Epithelial cell of prostate (primary cell): ENCODE measurements around the gene GUCD1.

Source experiments
- DNase-seq: peaks from one replicate; pipeline ENCODE4 v3.0.0-alpha.2; 2011; ENCODE audit warnings: low read depth, low spot score
- H3K27ac ChIP-seq: fragments of 450-650 bp; 2 replicates; pipeline ENCODE4 v1.5.1; 2017; ENCODE audit warnings: mild to moderate bottlenecking

GUCD1 gene

DNA sequence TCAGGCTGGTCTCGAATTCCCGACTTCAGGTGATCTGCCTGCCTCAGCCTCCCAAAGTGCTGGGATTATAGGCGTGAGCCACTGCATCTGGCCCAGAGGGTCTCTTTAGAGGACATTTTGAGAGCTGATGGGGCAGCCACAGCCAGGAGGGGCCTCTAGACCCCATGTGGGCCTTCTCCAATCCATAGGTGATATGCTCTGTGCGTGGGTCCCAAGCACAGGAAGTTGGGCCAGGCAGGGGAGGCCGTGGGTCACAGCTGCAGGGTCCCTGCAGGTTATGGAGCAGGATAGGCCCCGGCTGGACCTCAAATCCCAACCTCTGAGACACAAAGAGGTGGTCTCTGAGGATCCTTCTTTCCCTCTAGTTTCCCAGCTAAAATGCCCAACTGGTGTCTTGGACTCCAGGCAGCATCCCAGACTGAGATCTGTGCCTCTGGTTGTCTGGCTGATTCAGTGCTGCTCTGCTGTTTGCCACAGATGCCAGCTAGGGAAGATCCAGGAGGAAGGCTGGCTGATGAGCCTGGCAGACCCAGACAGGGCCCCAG is 36.4 kb upstream of the GUCD1 start:
- H3K27ac ChIP-seq = no peak overlapping the region
- no peak for DNase-seq

DNA sequence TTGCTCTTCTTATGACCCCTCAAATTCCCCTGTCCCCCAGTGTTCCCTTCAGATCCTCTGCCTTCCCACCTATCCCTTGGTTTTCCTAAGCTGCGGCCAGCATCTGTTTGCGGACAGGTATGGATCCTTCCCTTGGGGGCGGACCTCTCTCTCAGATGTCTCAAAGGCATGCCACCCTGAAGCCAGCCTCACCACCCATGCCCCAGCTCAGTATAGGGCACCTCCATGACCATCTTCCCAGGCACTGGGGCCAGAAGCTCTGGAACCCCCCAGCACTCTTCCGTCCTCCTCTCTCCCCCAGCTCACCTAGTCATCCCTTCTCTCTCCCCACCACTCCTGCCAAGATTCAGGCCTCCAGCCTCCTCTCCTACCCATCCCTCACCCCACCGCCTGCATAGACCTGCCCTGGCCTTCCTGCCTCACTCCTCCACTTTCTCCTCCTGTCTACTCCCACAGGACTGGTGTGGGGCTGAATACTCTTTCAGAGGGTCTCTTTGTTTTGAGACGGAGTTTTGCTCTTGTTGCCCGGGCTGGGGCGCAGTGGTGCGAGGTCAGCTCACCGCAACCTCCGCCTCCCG is 35.7 kb upstream of the GUCD1 start:
- no peak overlapping the region for H3K27ac ChIP-seq
- DNase-seq = no peak

DNA sequence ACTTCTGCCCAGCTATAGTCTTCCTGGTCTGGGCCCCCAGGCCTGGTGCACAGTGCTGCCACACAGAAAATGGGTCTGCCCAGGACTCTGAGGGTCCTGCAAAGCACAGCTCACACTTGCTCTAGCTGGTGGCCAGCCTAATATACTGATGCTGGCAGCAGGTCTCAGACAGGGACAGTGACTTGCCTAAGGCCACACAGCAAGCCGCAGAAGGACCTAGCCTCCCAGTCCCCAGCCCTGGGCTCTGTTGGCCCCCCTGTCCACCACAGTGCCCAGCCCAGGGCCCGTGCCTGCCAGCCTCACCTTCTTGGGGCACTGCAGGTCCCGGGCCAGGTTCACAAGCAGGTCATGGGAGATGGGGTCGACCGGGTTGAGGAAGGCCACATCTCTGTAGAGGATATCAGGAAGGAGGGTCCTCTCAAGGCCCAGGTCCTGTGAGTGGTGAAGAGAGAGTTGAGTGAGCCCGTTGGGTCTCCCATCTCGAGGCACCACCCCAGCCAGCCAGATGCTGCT is 34.6 kb upstream of the GUCD1 start:
- DNase-seq = no peak
- no peak overlapping the region for H3K27ac ChIP-seq

DNA sequence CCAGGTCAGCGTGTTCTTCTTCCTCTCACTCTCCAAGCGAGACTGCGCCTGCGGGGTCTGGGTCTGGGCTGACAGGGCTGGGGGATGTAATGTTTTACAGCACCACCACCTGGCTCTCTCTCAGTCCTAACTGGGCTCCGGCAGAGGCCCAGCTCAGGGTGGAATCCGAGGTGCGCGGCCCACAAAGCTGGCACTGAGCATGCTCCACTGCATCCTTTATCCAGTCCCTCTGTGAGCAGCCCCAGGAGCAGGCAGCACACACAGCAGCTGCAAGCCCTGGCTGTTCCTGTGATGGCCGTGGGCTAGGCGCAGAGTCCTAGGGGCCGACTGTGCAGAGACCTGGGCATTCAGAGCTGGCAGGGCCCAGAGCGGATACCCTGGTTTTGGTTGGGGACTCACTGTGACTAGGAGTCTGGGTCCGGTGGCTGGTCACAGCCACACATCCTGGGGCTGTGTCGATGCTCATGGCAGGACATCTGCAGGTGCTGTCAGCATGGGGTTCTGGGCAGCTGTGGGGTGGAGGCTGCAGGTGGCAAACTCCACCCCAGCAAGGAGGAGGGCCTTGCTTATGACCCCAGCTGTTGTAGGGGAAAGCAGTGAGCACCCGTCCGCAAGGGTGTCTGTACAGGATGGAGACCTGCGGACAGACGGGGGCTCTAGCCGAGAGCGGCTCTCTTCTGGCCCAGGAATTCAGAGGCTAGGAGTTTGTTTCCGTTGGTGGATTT is 34.0 kb upstream of the GUCD1 start:
- DNase-seq = no peak
- no peak overlapping the region for H3K27ac ChIP-seq

DNA sequence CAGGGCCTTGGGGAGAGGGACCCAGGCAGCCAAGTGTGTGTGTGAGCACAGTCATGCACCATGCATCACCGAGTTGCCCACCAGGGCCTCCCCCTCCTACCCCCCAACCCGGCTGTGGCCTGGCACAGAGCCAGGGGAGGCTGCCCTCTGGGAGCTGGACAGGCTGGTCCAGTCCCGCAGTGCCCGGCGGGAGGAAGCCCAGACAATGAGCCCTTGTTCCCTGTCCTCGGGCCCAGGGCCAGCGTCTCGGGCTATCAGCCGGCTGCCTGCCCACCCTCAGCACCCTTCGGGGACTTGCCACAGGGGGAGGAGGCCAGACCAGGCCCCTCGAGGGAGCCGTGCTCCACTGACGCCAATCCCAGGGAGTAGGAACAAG is 33.4 kb upstream of the GUCD1 start:
- no peak overlapping the region for H3K27ac ChIP-seq
- DNase-seq = no peak

DNA sequence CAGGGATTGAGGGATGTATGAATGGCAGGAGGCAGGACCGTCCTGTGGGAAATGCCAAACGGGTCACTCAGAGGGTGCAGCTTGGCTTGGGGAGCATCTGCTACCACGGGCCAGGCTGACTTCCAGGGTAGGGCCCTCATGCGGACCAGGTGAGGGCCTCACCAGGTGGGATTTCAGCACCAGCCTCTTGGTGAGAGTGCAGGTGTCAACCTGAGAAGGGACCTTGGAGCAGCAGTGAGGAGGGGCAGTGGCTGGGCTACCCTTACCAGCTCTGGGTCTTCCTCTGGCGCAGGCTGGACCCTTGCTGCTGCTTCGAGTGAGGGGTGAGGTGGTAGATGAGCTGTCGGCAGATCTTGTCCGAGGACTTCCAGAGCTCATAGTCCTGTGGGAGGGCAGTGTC is 33.0 kb upstream of the GUCD1 start:
- DNase-seq = no peak
- H3K27ac ChIP-seq = no peak overlapping the region

DNA sequence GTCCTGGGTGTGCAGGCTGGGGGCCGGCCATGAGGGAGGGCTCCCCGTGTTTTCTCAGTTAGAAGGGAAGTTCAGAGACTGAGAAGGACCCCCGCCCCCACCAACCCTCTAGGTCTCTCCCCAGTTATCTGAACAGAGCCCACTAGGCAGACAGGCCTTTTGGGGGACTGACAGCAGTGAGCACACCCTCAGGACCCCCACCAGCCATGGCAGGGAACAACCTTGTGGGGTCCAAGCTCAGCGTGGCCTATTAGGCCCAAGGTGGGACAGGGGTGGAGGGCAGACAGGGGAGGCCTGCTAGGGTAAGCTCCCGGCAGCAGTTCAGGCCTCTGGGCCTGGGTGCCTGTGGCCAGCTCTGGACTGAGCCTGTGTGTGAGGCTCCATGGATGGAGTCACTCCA is 32.3 kb upstream of the GUCD1 start:
- no peak for DNase-seq
- H3K27ac ChIP-seq = no peak overlapping the region

DNA sequence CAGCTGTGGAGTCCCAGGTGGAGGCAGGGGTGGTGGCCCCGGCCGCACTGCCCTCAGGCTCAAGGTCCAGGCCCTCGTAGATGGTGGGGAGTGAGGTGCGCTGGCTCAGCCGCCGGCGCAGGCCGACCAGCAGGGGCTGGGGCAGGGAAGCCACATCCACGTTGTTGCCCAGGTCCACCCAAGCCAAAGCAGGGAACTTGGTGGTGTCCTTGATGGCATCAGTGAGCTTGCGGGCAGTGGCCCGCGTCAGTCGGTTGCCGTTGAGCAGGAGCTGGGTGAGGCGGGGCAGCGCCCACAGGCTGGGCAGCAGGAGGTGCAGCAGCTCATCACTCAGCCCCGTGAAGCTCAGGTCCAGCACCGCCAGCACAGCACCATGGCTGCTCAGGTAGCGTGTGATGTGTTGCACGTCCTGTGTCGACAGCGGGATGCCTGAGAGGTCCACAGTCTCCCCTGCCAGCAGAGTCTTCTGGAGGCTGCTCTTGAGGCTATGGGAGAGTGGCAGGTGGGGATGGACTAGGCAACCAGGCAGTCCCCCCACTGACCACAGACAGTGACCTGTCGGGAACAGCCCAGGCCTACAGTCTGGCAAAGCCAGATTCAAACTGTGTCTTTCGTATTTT is 31.1 kb upstream of the GUCD1 start:
- DNase-seq = no peak
- no peak overlapping the region for H3K27ac ChIP-seq

DNA sequence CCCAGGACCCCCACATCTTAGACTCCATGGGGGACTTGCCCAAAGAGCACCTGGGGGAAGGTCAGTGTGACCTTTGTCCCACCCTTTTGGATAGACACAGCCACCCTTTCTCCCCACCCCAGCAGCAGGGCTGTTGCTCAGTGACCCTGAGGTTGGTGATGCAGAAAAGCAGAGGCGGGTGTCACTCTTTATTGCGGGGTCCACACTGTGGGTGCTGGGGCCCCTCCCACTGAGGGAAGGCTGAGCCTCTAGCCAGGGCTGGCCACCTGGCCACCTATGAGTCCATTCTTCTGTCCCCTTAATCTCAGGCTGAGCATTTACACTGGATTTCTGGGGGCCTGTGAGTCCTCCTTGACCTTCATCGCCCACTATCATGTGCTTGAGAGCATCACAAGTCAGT is 30.5 kb upstream of the GUCD1 start:
- H3K27ac ChIP-seq = no peak overlapping the region
- DNase-seq = no peak

DNA sequence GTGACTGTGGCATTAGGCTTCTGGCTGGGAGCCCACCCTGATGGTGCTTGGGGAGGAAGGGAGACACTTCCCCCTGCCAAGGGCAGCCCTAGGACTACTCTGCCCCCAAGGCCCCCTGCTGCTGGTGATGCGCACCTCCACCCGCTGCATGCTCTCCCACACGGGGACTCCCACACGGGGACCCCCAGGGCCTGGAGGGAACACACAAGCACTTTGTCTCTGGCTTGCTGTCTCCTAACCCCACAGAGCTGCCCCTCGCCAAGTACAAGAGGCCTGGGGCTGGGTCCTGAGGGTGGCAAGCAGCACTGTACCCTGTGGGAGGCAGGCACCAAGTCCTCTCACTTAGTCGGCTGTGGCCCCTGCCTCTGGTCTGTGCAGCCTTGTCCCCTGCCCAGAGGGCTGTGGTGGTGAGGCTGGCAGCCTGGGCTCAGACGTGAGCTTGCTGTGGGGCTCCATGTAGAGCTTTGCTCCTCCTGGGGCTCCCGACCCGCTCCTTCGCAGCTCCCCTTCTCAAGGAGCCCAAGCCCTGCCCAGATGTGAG is 30.0 kb upstream of the GUCD1 start:
- no peak overlapping the region for H3K27ac ChIP-seq
- DNase-seq = no peak

DNA sequence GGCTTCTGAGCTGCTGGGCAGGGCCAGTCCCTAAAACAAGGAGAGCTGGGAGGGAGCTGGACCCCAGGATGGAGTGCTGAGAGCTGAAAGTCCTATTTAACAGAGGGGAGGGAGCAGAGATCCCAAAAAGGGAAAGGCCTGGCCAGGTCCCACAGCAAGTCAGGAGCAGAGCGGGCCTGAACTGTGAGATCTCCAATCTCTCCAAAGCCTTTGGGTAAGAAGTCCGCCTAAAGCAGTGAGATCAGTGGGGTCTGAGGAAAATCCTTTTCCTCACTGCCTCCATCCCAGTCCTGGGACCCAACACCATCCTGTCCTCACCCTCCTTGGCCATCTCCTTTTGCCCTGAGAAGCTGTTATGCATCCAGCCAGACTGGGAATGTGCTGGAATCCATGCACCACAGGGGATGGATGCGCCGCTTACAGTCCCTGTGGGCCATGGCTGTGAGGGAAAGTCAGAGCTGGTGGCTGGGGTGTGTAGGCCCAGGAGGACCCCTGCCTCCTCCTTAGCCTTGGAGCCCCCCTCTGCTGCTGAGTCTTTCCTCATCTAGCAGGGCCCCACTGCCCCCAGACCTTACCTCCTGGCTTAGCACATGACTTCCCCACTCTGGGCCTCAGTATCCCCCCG is 29.3 kb upstream of the GUCD1 start:
- DNase-seq = no peak
- H3K27ac ChIP-seq = no peak overlapping the region

DNA sequence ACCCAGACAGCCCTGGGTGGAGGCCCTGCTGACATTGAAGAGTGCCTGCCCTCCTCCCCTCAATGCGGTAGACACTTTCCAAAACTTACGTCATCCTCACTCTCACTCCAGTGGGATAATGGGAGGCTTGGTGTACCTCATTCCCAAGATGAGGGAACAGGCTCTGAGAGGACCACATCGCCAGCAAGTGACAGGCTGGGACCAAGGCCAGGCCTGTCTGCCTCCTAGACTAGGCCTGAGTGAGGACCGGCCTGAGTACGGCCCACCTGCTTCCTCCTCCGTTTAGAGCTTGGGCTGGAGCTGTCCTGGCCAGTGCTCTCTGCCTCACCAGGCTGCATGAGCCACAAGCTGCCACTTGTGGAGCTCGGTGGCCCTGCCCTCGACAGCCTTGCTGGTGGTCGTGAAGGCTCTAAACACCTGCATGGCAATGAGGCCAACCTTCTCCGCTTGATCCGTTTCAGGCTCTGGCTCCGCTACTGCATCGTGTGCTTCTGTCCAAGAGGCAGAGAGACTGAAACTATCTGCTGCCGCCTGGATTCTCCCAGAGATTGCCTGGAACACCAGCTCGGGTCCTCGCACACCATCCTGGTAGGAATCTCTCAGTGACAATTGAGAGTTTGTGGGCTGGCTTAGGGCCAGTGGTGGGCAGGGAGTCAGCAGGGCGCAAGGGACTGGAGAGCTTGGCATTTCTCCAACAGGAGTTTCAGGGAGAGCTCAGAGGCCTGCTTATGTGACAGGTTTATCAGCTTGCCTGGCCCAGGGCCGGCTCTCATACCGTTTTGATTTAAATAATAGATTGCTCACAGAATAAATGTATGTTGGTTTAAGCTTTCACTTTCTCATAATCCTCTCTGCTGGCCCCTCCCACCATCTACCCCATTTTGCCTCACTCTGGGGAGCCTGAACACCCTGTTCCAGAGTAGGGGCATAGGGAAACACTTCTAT is 28.6 kb upstream of the GUCD1 start:
- no peak for DNase-seq
- H3K27ac ChIP-seq = no peak overlapping the region

DNA sequence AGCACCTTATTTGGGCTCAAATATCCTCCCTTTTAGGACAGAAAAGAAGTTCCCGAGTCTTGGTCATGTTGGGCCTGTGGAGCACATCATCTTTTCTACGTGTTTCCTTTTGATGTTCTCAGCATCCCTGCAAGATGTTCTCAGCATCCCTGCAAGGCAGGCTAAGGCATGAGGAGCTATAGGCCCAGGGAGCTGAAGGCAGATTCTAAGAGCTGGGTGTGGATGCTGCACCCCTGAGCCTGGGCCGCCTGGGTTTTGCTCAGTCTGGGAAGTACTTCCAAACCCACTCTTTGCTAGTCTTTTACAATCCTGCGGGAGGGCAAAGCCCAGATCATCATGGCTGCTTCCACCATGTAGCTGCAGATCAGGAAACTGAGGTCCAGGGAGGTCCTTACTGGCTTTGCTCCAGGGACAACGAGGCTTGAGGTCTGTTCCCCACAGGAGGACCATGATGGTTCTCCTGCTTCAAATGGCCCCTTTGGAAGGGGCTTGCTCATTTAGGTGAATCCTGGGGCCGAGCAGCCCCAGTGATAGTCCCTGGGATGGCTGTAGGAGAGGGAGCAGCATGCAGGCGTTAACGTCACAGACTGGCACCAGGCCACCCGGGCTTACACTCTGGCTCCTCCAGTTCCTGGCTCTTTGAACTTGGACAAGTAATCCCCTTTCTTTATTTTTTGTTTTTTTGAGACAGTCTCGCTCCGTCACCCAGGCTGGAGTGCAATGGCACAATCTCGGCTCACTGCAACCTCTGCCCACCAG is 27.3 kb upstream of the GUCD1 start:
- DNase-seq = no peak
- H3K27ac ChIP-seq = no peak overlapping the region

DNA sequence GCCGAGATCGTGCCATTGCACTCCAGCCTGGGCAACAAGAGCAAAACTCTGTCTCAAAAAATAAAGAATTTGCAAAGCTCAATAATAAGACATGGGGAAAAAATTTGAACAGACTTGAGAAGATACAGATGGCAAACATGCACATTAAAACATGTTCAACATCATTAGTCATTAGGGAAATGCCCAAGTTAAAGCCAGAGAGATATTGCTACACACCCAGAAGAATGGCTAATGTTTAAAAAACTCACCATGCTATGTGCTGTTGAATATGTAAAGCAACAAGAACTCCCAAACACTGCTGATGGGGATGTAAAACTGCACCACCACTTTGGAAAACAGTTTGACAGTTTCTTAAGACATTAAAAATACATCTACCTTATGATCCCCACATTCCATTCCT is 25.3 kb upstream of the GUCD1 start:
- DNase-seq = peak; percentile 58
- H3K27ac ChIP-seq = peak overlapping the region; percentile 91

DNA sequence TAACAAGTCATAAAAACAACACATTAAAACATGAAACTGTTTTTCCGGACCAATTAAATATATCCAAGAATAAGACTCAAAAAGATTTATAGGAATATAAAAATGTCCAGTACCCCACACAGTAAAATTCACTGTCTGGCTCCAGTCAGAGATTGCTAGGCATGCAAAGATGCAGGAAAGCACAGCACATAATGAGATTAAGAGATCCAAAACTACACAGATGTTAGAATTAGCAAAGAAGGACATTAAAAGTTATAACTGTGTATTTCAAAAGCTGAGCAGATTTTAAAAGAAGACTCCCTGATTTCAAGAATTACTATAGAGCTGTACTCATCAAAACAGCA is 24.3 kb upstream of the GUCD1 start:
- DNase-seq = no peak
- peak overlapping the region; percentile 91 for H3K27ac ChIP-seq

DNA sequence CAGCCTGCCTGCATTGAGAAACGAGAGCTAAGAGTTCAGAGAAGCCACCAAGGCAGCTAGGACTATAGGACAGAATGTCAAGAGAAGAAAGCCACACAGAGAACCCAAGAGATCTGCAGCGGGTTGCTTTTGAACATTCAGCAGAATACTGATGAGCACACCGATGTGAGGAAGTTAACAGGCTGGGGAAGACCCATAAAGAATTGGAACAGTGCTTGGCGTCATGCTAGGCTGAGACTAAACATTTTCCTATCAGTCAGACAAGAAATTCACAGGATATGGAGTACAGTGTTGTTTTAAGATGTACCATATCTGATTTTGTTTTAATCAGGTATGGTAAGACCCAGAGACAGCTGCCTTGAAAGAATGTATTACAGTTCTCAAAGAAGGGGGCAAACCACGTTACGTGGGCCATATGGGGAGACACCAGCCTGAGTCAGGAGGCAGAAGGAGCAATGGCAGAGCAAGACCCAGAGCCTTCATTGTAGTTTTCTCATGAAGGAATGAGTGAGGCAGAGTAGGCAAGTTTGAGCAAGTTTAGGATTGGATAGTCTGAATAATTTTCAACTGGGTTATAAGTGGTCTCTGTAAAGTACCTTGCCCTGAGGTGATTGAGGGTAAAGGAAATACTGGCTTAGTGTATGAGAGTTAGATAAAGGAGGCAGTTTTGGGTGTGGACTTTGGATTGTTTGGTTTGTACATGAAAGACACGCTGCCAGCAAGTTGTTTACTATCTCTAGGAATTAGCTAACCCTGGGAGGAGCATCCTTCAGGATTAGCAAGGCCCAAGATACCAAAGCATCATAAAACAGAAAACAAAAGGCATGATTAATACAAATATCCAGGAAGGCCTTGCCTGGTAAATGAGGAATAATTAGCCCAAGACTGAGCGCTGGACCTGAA is 23.7 kb upstream of the GUCD1 start:
- DNase-seq = peak; percentile 90
- H3K27ac ChIP-seq = peak overlapping the region; percentile 91

DNA sequence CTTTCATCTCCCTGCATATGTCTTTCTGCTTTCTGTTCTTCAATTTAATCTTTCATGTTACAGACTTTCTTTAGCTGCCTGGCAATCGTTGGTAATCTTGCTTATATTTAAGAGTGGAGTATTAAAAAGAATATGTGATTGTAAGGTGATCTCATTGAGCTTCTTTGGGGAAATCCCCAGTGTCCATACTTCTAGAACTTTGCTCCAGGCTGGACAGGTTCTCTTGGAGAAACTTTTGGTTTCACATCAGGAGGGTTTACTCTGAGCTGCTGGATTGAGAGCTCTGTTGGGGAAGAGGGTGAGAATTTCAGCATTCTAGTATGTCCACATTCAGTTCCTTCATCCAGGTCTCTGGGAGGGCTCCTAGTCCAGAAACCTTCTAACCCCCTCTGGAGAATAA is 21.8 kb upstream of the GUCD1 start:
- no peak for DNase-seq
- H3K27ac ChIP-seq = peak overlapping the region; percentile 91

DNA sequence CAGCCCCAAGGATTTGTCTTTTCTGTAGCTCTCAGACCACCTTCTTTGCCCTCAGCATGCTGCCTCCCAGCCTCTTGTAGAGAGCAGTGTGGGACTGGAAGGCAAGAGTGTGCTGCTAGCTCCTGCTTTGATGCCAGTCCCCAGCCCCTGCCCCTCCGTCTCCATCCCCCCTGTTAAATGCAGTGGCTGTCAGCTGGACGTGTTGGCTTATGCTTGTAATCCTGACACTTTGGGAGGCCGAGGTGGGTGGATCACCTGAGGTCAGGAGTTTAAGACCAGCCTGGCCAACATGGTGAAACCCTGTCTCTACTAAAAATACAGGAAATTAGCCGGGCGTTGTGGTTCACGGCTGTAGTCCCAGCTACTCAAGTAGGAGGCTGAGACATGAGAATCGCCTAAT is 16.3 kb upstream of the GUCD1 start:
- DNase-seq = no peak
- no peak overlapping the region for H3K27ac ChIP-seq
